NB4 (cell line): ENCODE results near the gene PERCC1.

Experiments used
- DNase-seq: peaks from one replicate; pipeline ENCODE4 v3.0.0; 2010; ENCODE audit warnings: low read depth
- H3K4me3 ChIP-seq: one replicate; pipeline ENCODE4 v1.5.1; 2011; ENCODE audit warnings: mild to moderate bottlenecking, low read depth, low read length, moderate library complexity
- CTCF ChIP-seq: IDR thresholded peaks from one replicate; pipeline ENCODE4 v1.5.1; 2012; ENCODE audit warnings: low read depth, low read length
- MAX ChIP-seq: IDR thresholded peaks from 2 replicates; pipeline ENCODE4 v1.6.1; 2011; ENCODE audit warnings: low read depth, low read length

The PERCC1 gene

GRCh38 chr16:1481906-1482835 is 51.3 kb downstream of the PERCC1 start:
- no peak for TF ChIP-seq CTCF
- TF ChIP-seq MAX, result no peak
- no peak overlapping the region for H3K4me3 ChIP-seq
- DNase-seq, result no peak
